G401.6 (cell line): ENCODE results near the gene BCKDK.
"Not testable (repeated sequence)": the region's sequence is repeated elsewhere in the genome, so short reads cannot be mapped to it uniquely, and the experiment has no call there.

Experiments
- FAIRE-seq: peaks from 2 replicates; lab custom pipeline; 2012; peaks lifted over from hg19 to GRCh38; lab: Jason Lieb, UNC

The BCKDK gene

GRCh38 chr16:31142109-31143010 is 34.2 kb downstream of the BCKDK start:
- FAIRE-seq = peak; percentile 97

- FAIRE-seq = no peak
Measured at GRCh38 chr16:31143011-31143693, 35.0 kb downstream of the BCKDK start.

- FAIRE-seq = no peak
Measured at GRCh38 chr16:31143694-31144148, 35.5 kb downstream of the BCKDK start.

GRCh38 chr16:31144418-31144817 is 36.2 kb downstream of the BCKDK start:
- FAIRE-seq = not testable (repeated sequence)

GRCh38 chr16:31145398-31145990 is 37.3 kb downstream of the BCKDK start:
- no peak for FAIRE-seq

- FAIRE-seq = no peak
Measured at GRCh38 chr16:31147574-31147973, 39.4 kb downstream of the BCKDK start.

- FAIRE-seq = no peak
Measured at GRCh38 chr16:31148281-31148728, 40.1 kb downstream of the BCKDK start.

GRCh38 chr16:31148896-31149295 is 40.7 kb downstream of the BCKDK start:
- no peak for FAIRE-seq

- no peak for FAIRE-seq
Measured at GRCh38 chr16:31149332-31149731, 41.1 kb downstream of the BCKDK start.

- FAIRE-seq = no peak
Measured at GRCh38 chr16:31149894-31150890, 42.0 kb downstream of the BCKDK start, which contains the start of gene PRSS36. TSS of gene PRSS36 (minus strand) at chr16:31150066. CDS start at chr16:31150035, 31 bp downstream.

GRCh38 chr16:31150976-31151375 is 42.8 kb downstream of the BCKDK start:
- not testable (repeated sequence) for FAIRE-seq

- FAIRE-seq = no peak
Measured at GRCh38 chr16:31157136-31157535, 49.0 kb downstream of the BCKDK start.
